AG08396 (cell line): ENCODE results near the gene KCNQ5.

Experiments used
- DNase-seq: peaks from one replicate; pipeline ENCODE4 v3.0.0; 2012; ENCODE audit warnings: low spot score, mixed read lengths

The KCNQ5 gene

GRCh38 chr6:73004231-73004630 lies 382.4 kb downstream of the KCNQ5 start:
- no peak for DNase-seq

GRCh38 chr6:73004861-73005260 lies 383.0 kb downstream of the KCNQ5 start:
- no peak for DNase-seq

GRCh38 chr6:73006146-73006545 lies 384.3 kb downstream of the KCNQ5 start:
- DNase-seq: no peak

- DNase-seq: no peak
These were observed 390.1 kb downstream of the KCNQ5 start for GRCh38 chr6:73011945-73012344.

- DNase-seq: no peak
These were observed 395.6 kb downstream of the KCNQ5 start for GRCh38 chr6:73017476-73017875.

- DNase-seq: no peak
These were observed 402.7 kb downstream of the KCNQ5 start for GRCh38 chr6:73024598-73024997.

GRCh38 chr6:73027691-73028090 lies 405.8 kb downstream of the KCNQ5 start:
- no peak for DNase-seq

GRCh38 chr6:73028124-73028766 lies 406.4 kb downstream of the KCNQ5 start:
- DNase-seq: no peak

- DNase-seq: no peak
These were observed 407.1 kb downstream of the KCNQ5 start for GRCh38 chr6:73028893-73029450.

- DNase-seq: no peak
These were observed 408.4 kb downstream of the KCNQ5 start for GRCh38 chr6:73030257-73030656.

GRCh38 chr6:73030791-73031782 lies 409.2 kb downstream of the KCNQ5 start:
- no peak for DNase-seq

- peak; percentile 5 for DNase-seq
These were observed 410.7 kb downstream of the KCNQ5 start for GRCh38 chr6:73032586-73032985.

- DNase-seq: no peak
These were observed 414.8 kb downstream of the KCNQ5 start for GRCh38 chr6:73036689-73037088.

- no peak for DNase-seq
These were observed 419.2 kb downstream of the KCNQ5 start for GRCh38 chr6:73041051-73041450.

- DNase-seq: no peak
These were observed 421.0 kb downstream of the KCNQ5 start for GRCh38 chr6:73042892-73043291.

GRCh38 chr6:73043446-73043845 lies 421.6 kb downstream of the KCNQ5 start:
- no peak for DNase-seq

- no peak for DNase-seq
These were observed 423.7 kb downstream of the KCNQ5 start for GRCh38 chr6:73045609-73046008.

GRCh38 chr6:73047801-73048200 lies 425.9 kb downstream of the KCNQ5 start:
- no peak for DNase-seq

- no peak for DNase-seq
These were observed 428.2 kb downstream of the KCNQ5 start for GRCh38 chr6:73049971-73050594.

GRCh38 chr6:73050706-73051105 lies 428.8 kb downstream of the KCNQ5 start:
- no peak for DNase-seq

GRCh38 chr6:73051147-73051546 lies 429.3 kb downstream of the KCNQ5 start:
- no peak for DNase-seq

GRCh38 chr6:73054958-73055357 lies 433.1 kb downstream of the KCNQ5 start:
- no peak for DNase-seq
